GM18867 (cell line): ENCODE measurements around the gene BPTF.
A peak's percentile ranks its signal among the peaks of the same experiment; 100 is the strongest.
"Not testable (repeated sequence)": the region's sequence is repeated elsewhere in the genome, so short reads cannot be mapped to it uniquely, and the experiment has no call there.

ENCODE experiments used
- ATAC-seq: cut with Tn5 transposase; IDR thresholded peaks from one replicate; pipeline ENCODE4 v1.9.1; 2021; ENCODE audit warnings: mild to moderate bottlenecking, moderate library complexity; ENCODE audit not compliant: unreplicated experiment

BPTF gene

DNA sequence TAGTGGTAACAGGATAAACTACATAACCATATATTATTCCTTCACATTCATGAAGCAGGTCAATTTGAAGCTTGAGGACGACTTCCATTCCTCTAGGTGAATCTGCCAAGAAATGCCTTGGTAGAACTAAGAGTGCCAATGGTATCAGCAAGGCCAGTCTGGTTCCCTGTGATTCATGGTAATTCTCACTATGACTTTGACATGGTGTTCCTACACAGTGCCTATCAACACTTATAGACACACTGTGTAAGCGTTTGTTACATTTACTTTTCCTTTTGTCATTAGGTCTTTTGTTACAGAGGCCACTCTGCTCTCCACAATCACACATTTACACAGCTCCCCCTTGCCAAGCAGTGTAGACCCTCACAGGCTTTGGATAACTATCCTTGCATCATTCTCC lies 136.9 kb downstream of the BPTF start:
- not testable (repeated sequence) for ATAC-seq

DNA sequence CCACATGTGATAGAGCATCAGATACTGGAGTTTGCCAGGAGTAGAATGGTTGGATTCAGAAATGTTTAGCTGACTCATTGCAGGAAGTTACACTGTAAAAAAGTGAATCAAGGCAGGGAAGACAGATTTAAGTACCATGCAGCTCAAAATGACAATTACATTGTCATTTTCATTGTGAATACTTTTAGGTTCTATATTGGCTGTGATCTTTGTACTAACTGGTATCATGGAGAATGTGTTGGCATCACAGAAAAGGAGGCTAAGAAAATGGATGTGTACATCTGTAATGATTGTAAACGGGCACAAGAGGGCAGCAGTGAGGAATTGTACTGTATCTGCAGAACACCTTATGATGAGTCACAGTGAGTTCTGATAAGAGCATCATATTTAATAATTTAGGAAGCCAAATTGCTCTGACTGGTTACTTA lies 137.9 kb downstream of the BPTF start:
- ATAC-seq, result peak; percentile 58

DNA sequence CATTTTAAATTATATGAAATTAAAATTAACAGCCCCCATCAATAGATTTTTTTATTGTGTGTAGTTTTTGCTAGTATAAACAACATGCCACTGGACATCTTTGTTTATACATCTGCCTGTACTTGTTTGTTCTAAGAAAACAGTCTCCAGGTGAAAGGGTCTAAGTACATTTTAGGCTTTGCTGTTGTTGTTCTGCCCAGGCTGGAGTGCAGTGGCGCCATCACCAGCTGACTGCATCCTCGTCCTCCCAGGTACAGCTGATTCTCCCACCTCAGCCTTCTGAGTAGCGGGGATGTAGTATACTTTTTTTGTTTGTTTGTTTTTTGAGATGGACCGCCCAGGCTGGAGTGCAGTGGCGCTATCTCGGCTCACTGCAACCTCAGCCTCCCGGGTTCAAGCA lies 145.5 kb downstream of the BPTF start:
- no peak for ATAC-seq

DNA sequence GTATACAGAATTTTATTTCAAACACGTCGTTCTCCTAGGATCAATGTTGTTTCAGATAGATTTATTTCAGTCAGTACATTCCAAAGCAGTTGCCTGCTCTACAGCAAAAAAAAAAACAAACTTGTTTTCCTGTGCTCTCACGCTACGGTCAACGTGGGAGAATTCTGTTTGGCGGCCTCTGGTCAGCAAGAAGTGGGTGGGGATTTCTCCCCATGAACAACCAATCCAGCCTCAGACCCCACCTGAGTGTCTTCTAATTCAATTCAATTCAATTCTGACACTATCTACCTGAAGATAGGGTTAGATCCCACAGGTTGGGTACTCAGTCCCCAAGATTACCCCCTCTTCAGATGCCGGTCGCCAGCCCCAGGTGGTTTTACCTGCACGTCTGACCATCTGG lies 148.9 kb downstream of the BPTF start:
- no peak for ATAC-seq

DNA sequence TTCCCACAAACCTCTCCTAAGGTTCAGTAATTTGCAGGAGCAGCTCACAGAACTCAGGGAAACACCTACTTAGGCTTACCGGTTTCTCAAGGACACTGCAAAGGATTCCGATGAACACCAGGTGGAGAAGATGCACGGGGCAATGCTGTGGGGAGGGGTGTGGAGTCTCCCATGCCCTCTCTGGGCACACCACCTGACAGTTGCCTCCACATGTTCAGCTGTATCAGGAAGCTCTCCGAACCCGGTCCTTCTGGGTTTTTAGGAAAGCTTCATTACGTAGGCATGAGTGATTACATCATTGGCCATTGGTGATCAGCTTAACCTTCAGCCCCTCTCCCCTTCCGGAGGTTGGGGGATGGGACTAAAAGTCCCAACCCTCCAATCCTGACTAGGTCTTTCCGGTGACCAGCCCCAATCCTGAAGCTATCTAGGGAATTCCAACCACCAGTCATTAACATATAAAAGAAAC lies 149.3 kb downstream of the BPTF start:
- ATAC-seq, result no peak

DNA sequence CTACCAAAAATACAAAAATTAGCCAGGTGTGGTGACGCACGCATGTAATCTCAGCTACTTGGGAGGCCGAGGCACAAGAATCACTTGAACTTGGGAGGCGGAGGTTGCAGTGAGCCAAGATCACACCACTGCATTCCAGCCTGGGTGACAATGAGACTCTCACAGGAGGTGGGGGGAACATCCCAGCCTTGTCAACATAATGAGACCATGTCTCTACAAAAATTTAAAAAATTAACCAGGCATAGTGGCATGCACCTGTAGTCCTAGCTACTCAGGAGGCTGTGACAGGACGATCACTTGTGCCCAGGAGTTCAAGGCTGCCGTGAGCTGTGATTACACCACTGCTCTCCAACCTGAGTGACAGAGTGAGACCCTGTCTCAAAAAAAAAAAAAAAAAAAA lies 151.0 kb downstream of the BPTF start:
- ATAC-seq, result not testable (repeated sequence)

DNA sequence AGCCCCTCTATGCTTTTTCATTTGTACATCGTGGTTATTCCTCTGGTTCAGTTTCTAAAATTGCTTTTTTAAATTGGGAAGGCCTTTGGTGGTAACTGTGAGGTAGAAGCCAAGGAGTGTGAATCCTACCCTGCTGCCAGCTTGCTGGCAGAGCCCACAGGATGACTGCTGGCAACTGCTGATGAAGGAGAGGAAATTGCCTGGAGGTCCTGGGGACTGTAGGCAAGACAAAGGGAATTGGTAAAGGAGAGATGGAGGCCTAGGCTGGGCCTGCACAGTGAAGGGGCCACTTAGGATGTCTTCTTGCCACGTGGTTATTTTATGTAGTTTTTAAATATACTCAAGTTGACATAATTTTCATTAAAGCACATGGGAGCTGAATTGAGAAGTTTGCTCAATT lies 155.2 kb downstream of the BPTF start:
- ATAC-seq, result no peak

DNA sequence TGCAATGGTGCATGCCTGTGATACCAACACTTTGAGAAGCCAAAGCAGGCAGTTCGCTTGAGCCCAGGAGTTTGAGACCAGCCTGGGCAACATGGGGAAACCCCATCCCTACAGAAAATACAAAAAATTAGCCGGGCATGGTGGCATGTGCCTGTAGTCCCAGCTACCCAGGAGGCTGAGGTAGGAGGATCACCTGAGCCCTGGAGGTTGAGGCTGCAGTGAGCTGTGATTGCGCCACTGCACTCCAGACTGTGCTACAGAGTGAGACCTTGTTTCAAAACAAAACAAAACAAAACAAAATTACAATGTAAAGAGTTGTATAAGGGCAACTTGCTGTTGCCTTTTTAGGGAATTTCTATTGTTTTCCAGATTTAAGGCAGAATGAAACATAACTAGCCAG lies 155.6 kb downstream of the BPTF start:
- ATAC-seq, result not testable (repeated sequence)

DNA sequence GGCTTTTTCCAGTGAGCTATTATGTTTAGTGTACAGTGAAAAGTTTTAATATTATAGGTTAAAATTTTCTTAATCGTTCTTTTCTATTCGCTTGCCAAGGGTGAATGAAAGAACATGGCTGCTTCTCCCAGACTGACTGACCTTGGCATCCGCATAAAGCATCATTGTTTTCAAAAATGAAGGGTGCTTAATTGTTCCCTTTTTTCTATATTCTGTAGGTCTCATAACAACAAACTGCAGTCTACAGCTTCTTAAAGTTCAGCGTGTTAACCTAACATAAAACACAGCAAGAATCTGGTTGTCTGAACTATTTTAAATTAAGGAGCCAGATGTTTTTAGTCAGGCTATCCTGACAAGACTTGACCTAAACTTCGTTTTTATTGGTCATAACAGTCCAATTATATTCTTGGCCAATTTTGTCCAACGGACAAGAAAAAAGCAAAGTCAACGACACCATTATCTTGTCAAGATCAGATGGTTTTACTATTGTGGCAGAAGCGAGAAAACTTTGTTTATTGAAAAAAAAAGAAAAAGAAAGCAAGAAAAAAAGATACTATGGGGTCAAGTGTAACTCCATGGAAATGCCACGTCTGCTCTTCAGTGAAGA lies 156.8 kb downstream of the BPTF start:
- ATAC-seq, result no peak

DNA sequence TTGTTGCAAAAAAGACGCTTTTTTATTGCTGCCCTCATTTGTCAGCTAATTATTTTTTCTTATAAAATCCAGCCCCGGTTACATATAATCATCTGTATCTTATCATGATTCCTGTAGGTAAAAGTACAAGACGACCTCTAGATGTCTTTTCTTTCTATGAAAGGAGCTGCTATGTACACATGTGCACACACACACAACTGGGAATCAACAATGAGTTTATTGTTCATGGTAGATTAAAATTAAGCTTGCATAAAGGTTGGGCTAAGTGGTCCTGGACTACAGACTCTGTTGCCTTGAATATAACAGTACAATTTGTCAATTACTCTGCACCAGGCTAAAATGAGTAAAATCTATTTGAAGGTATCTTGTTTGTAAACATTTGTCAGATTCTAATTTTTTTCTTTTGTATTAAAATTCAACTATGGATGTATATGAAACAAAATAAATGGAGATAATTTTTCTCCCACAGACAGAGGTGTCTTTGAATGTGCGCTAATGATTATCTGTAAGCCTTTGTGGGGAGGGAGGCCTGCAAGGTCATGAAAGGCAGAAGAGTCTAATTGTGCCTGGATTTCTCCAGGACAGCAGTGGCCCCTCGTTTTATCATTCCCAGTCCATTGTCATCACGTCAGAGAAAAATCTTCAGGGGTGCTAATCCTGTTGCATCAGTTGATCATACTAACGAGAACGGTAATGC lies 157.5 kb downstream of the BPTF start:
- no peak for ATAC-seq

DNA sequence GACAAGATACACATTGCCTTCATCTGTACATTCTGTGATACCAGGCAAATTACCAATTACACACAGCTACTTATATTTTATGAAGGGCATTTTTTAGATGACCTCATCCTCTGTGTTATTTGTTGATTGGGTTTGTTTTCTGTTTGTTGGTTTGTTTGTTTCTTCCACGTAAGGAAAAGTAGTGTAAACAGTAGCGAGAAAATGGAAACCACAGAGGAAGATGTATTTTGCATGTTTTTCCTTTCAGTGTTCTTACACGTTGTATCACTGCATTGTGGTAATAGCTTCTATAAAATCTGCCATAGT lies 158.0 kb downstream of the BPTF start:
- ATAC-seq, result no peak

DNA sequence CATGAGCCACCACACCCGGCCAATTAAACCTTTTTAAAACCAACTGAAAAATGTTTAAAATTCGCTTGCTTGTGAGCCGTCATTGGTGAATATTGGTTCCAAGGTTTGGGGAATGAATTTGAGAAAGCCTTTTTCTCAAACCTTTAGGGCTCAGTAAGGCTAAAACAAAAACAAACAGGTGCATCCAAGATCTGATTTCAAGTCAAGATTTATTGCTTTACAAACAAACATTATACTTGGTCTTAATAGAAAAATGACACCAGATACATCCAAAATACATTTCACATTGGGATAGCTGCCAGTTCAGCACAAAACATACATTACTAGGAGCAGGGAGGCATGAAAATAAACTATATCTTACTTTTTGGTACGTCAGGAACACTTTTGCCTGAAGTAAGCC lies 165.6 kb downstream of the BPTF start:
- no peak for ATAC-seq

DNA sequence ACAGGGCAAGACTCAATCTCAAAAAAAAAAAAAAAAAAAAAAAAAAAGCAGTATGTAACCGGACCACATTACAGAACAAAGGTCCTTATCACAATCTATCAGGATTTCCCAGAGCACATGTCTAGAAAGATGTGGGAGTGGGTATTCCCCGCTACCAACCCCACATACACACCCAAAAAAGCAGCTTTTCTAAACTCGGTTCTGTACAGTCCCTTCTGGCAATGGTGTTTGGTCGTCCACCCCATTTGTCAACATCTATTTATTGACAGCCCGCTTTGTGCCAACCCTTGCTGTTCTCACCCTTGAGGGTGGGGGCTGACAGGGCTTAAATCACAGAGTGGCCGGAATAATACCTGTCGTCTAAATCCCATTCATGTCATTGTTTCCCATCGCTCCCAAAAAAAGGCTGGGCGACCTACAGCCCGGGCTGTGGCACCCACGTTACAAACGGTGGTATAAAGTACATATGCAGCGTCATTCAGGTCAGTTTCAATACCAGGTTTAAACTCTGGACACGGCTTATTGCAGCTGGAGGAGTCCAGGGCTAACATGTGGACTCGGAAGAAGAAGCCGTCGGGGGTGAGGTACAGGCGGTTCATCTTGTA lies 167.3 kb downstream of the BPTF start:
- no peak for ATAC-seq

DNA sequence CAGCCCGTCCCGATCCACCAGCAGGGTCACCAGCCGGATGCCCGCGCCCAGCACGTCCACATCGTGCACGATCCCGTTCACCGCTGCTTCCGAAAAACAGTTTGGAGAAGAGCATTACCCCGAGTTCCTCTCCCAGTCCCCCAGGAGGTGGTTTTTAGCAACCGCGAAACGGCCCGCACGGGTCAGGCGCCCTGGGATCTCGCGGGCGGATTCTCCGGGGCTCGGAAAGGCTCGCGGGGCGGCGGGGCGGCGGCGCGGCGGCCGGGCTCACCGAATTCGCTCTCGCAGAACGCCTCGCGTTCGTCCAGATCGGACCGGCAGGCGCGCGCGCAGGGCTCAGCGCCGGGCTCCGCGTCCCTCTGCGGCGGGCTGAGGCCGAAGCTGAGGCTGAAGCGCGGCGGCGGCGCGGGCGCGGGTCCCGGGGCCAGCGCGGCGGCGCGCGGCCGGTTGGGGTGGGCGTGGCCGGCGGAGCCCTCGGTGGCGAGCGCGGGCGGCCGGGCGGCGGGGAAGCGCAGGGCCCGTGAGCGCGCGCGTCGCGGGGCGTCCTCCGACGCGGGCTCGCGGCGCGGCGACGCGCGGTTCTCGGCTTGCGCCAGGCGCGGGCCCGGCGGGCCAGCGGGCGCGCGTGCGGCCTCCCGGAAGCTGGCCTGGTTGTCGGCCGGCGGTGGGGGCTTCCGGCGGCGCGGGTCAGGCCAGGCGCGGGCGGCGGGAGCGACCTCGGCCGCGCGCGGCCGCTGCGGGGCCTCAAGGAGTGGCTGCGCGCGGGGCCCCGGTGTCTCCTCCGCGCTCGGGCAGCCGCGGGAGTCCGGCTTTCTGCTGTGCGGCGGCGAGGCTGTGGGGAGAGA lies 168.1 kb downstream of the BPTF start:
- ATAC-seq, result peak; percentile 78

DNA sequence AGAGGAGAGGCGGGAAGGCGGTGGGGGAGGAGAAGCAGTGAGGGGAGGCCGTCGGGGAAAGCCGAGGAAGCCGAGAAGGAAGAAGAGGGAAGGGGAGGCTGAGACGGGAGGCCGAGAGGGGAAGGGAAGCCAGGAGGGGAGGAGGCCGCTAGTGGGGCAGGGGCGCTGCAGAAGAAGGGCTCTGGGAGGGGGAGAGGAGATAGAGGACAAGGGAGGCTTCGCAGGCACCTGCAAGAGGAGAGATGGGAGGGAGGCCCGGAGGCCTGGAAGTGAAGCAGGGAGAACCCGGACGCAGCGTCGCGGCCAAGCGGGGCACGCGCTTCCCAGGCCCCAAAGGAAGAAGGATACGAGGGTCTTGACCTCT lies 168.7 kb downstream of the BPTF start:
- ATAC-seq, result no peak

DNA sequence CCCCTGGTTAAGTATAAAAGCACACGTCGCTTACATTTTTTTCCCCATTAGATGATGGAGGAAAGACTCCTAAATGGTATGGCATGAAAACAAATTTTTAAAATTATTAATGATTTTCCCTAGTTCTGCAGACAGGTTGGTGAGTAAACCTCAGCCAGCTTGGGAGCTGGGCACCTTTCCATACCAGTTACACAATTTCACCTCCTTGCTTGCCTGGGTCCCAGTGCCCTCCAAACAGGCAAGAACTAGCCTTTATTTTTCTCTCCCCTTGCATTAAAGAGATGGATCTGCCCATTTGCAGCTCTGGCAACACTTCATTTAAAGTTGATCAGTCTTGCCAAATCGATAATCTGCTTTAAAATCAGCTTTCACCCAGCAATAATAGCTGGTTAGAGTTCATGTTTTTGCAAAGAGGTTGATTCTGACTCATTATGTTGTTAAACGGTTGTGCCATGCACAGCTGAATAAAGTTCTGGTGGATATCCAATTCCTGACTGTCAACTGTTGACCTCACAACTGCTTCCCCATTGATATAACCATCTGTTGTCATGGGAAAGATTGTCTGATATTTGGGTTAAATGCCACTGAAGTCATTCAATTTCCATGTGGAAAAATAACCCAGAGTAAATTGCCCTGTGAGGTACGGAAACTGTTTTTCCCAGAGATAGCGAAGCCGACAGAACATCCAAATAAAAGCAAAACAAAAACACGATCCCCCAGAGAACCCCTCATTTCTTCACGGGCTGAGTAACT lies 169.7 kb downstream of the BPTF start:
- no peak for ATAC-seq

DNA sequence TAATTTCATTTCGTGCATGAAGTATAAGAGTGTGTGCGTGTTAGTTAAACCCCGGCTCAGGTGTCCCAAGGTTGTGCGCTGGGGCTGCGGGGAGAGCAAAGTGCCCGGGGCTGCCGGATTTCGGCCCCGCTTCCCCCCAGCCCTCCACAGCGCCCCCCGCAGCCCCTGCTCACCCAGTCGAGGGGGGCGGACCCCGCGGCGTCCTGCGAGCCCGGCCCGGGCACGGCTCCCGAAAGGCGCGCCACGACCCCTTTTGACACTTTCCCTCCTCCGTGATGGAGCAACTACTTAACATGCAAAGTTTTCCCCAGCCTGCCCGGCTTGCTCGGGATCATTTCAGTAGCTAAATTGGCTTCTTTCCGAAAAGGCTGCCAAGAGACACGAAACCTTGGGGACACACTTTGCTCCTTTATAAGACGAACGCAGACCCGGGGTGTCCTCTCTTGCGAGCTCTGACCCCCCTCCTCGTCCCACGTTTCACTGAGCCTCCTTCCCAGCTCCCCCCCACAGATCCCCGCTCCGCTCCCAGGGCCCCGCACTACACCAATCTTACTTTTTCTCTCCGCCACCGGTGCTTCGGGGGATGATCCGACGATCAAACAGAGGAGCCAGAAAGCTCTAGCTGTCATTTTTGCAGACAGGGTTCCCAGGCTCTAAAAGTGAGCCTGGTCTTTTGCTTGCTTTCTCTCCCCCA lies 170.4 kb downstream of the BPTF start:
- no peak for ATAC-seq

DNA sequence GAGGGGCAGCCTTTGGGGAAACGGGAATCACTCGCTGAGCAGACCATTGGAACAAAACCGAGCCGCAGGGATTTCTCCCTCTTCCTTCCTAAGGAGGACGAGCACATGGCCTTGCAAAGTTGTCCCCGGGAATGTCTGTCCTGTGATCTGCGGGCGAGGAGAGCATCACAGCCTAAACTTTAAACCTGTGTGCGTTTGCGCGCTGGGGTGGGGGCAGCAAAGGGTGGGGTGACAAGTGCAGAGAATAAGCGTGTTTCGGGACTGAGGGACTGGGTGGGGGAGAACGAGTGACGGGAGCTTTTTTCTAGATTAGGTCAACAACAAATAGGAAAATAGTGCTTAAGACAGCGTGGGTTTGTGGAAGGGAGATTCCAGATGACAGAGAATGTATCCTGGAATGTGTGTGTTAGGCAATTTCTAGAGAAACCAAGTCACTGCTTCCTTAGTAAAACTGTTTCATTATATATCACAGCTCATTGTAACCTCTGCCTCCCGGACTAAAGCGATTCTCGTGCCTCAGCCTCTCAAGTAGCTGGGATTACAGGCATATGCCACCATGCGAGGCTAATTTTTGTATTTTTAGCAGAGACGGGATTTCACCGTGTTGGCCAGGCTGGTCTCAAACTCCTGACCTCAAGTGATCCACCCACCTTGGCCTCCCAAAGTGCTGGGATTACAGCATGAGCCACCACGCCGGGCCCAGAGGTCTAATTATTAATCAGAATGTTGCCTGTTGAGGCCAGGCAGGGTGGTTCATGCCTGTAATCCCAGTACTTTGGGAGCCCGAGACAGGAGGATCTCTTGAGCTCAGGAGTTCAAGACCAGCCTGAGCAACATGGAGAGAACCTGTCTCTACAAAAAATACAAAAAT lies 171.2 kb downstream of the BPTF start, which contains the start of gene C17orf58:
C17orf58 (minus strand) TSS at position 169 of the 871 bp plus-strand sequence. CDS start 271 bp downstream, outside the sequence.
- ATAC-seq, result not testable (repeated sequence)

DNA sequence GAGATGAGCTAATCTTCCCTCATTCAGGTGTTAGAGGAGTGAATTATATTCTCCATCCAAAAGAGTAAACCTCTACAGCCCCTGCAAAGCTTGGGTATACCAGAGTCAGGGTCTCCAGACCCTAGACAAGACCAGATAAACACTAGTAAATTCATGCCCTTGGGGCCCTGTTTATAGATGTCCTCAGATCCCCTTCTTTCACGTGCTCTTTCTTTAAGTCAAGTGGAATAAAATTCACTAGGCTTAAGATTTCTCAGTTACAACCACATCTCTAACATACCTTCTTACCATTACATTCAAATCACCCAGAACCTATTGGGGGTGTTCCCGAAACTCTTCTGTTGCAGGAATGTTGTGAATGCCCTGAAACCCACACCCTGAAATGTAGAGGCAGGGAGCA lies 173.2 kb downstream of the BPTF start:
- ATAC-seq, result no peak
